Naive thymus-derived CD8-positive, alpha-beta T cell (primary cell): ENCODE data around the gene ADORA2A. TPM values are rescaled to one million over a fixed set of nuclear protein-coding genes. Genes with fewer than 3 reads are reported as not detected.

Source experiments
- ATAC-seq, 2 donors: fragments of 150-1000 bp; cut with Tn5 transposase in 1 of 2; sonication (Bioruptor Pico), chemical (Tn5 transposase) in 1 of 2; 1 replicate in 1 of 2; 2 replicates in 1 of 2; pipeline ENCODE4 v1.10.0; 2021; ENCODE audit warnings: mild to moderate bottlenecking in 2 of 2, moderate library complexity in 2 of 2
- POLR2A ChIA-PET: fragments of 350-600 bp; sonication (Branson Sonifier 250); formaldehyde crosslinking; loops from one replicate; lab custom pipeline; 2021; ENCODE audit warnings: antibody characterized with exemption; lab: Charles Lee
- DNase-seq, 10 donors: peaks; one replicate each; pipeline versions ENCODE4 v3.0.0 to v3.0.0-alpha.2; 2020 to 2022
- H3K27ac Mint-ChIP-seq, 10 donors: one replicate each; pipeline ENCODE4 v1.8.0; 2020 to 2022; ENCODE audit warnings: mild to moderate bottlenecking in 10 of 10, mixed read lengths in 10 of 10, moderate library complexity in 4 of 10, inconsistent platforms in 1 of 10
- H3K27me3 Mint-ChIP-seq, 5 donors: one replicate each; pipeline ENCODE4 v1.8.0; 2021 to 2022; ENCODE audit warnings: mixed read lengths in 5 of 5
- H3K36me3 Mint-ChIP-seq, 3 donors: one replicate each; pipeline ENCODE4 v1.8.0; 2020 to 2022; ENCODE audit warnings: mixed read lengths in 3 of 3, mild to moderate bottlenecking in 2 of 3, inconsistent platforms in 1 of 3
- H3K4me1 Mint-ChIP-seq, 4 donors: one replicate each; pipeline ENCODE4 v1.8.0; 2021 to 2022; ENCODE audit warnings: mixed read lengths in 4 of 4
- H3K4me3 Mint-ChIP-seq, 10 donors: one replicate each; pipeline ENCODE4 v1.8.0; 2020 to 2022; ENCODE audit warnings: mild to moderate bottlenecking in 10 of 10, mixed read lengths in 10 of 10, moderate library complexity in 6 of 10, inconsistent platforms in 1 of 10
- H3K9me3 Mint-ChIP-seq, 9 donors: one replicate each; pipeline ENCODE4 v1.8.0; 2020 to 2022; ENCODE audit warnings: mixed read lengths in 9 of 9, mild to moderate bottlenecking in 3 of 9, inconsistent platforms in 1 of 9, moderate library complexity in 1 of 9
- polyA plus RNA-seq, 3 donors: library from polyadenylated mRNA; unstranded; fragments of 300-500 nt; fragmentation: Illumina TruSeq; gene quantifications; one replicate each; pipeline ENCODE4 v1.2.3, GENCODE V29; 2021
- total RNA-seq, 8 experiments: library from RNA in 2 of 8; stranded (reverse) in 2 of 8; gene quantifications; one replicate each; pipeline ENCODE4 v1.2.3 and lab custom pipeline; 2021 to 2026

The ADORA2A gene
- total and polyA plus RNA-seq, 5 experiments from 2014 or later = 29.2 to 105 (median 58.7) TPM

GRCh38 chr22:24393012-24393559 lies 34.3 kb upstream of the ADORA2A start:
- peaks cover 0 to 58% (median 6%) of the 10 kb centered on the region in 3 donors for H3K36me3 Mint-ChIP-seq
- no peak overlapping the region for H3K4me3 Mint-ChIP-seq
- peak overlapping the region in 2 of 10 donors; percentile 9 to 13 for H3K27ac Mint-ChIP-seq
- H3K4me1 Mint-ChIP-seq = peaks cover 6 to 18% (median 10%) of the 10 kb centered on the region in 4 donors
- no peak for DNase-seq
- no peak for ATAC-seq
- no peaks in the 10 kb centered on the region for H3K27me3 Mint-ChIP-seq
- no peaks in the 10 kb centered on the region for H3K9me3 Mint-ChIP-seq
- POLR2A ChIA-PET = interaction anchor here (1.1 kb wide), 1 partner anchor 10 kb away, joined by 3 read pairs; no protein-coding TSS in a partner anchor

- ATAC-seq = no peak
- Mint-ChIP-seq H3K36me3 (peaks cover 0 to 62% (median 6%) of the 10 kb centered on the region in 3 donors), H3K27ac (peak overlapping the region in 2 of 10 donors; percentile 19 to 35), H3K27me3 (no peaks in the 10 kb centered on the region), H3K4me1 (peaks cover 6 to 18% (median 11%) of the 10 kb centered on the region in 4 donors), H3K9me3 (no peaks in the 10 kb centered on the region), H3K4me3 (no peak overlapping the region)
- DNase-seq = no peak
- POLR2A ChIA-PET = interaction anchor here (1.1 kb wide), 1 partner anchor 9 kb away, joined by 3 read pairs; no protein-coding TSS in a partner anchor
Observed at GRCh38 chr22:24393848-24394247, 33.6 kb upstream of the ADORA2A start.

GRCh38 chr22:24394254-24394653 lies 33.1 kb upstream of the ADORA2A start:
- H3K36me3 Mint-ChIP-seq = peaks cover 0 to 63% (median 6%) of the 10 kb centered on the region in 3 donors
- POLR2A ChIA-PET = interaction anchor here (0.6 to 1.1 kb wide), 2 partner anchors 9 to 718 kb away, joined by 3 read pairs; no protein-coding TSS in a partner anchor
- H3K9me3 Mint-ChIP-seq = no peaks in the 10 kb centered on the region
- H3K27me3 Mint-ChIP-seq = no peaks in the 10 kb centered on the region
- DNase-seq (no peak), ATAC-seq (no peak)
- peak overlapping the region in 1 of 10 donors; percentile 19 for H3K27ac Mint-ChIP-seq
- no peak overlapping the region for H3K4me3 Mint-ChIP-seq
- H3K4me1 Mint-ChIP-seq = peaks cover 6 to 18% (median 11%) of the 10 kb centered on the region in 4 donors

- Mint-ChIP-seq H3K4me1 (peaks cover 0 to 24% (median 2%) of the 10 kb centered on the region in 4 donors), H3K27ac (peak overlapping the region in 5 of 10 donors; percentile 31 to 68 (median 38)), H3K4me3 (no peak overlapping the region), H3K9me3 (no peaks in the 10 kb centered on the region), H3K27me3 (no peaks in the 10 kb centered on the region), H3K36me3 (peaks cover 0 to 71% (median 9%) of the 10 kb centered on the region in 3 donors)
- DNase-seq (no peak), ATAC-seq (no peak)
- POLR2A ChIA-PET = interaction anchor here (0.5 kb wide), 1 partner anchor 59 kb away, joined by 4 read pairs; no protein-coding TSS in a partner anchor
Observed at GRCh38 chr22:24398409-24398808, 29.0 kb upstream of the ADORA2A start.

- peak overlapping the region in 2 of 10 donors; percentile 60 to 71 for H3K27ac Mint-ChIP-seq
- no peaks in the 10 kb centered on the region for H3K27me3 Mint-ChIP-seq
- no peak for ATAC-seq
- POLR2A ChIA-PET = no interaction called here
- no peak for DNase-seq
- H3K4me3 Mint-ChIP-seq = peak overlapping the region in 1 of 10 donors; percentile 65
- H3K36me3 Mint-ChIP-seq = peaks cover 0 to 81% (median 10%) of the 10 kb centered on the region in 3 donors
- H3K4me1 Mint-ChIP-seq = peaks cover 5 to 24% (median 10%) of the 10 kb centered on the region in 4 donors
- no peaks in the 10 kb centered on the region for H3K9me3 Mint-ChIP-seq
Observed at GRCh38 chr22:24400034-24400725, 27.2 kb upstream of the ADORA2A start.

- Mint-ChIP-seq H3K27me3 (no peaks in the 10 kb centered on the region), H3K4me3 (peak overlapping the region in 3 of 10 donors; percentile 23 to 65 (median 37)), H3K9me3 (no peaks in the 10 kb centered on the region), H3K4me1 (peaks cover 6 to 28% (median 14%) of the 10 kb centered on the region in 4 donors), H3K27ac (peak overlapping the region in 5 of 10 donors; percentile 1 to 71 (median 35)), H3K36me3 (peaks cover 0 to 76% (median 8%) of the 10 kb centered on the region in 3 donors)
- ATAC-seq (no peak), DNase-seq (no peak)
- POLR2A ChIA-PET = no interaction called here
Observed at GRCh38 chr22:24400726-24401596, 26.4 kb upstream of the ADORA2A start.

GRCh38 chr22:24401931-24402367 lies 25.4 kb upstream of the ADORA2A start:
- POLR2A ChIA-PET = no interaction called here
- DNase-seq (no peak), ATAC-seq (no peak)
- H3K36me3 Mint-ChIP-seq = peaks cover 0 to 66% (median 5%) of the 10 kb centered on the region in 3 donors
- peaks cover 12 to 36% (median 24%) of the 10 kb centered on the region in 4 donors for H3K4me1 Mint-ChIP-seq
- no peaks in the 10 kb centered on the region for H3K27me3 Mint-ChIP-seq
- peak overlapping the region in 1 of 10 donors; percentile 7 for H3K27ac Mint-ChIP-seq
- no peaks in the 10 kb centered on the region for H3K9me3 Mint-ChIP-seq
- no peak overlapping the region for H3K4me3 Mint-ChIP-seq

- DNase-seq (no peak), ATAC-seq (no peak)
- POLR2A ChIA-PET = interaction anchor here (1.6 kb wide), 1 partner anchor 9 kb away, joined by 3 read pairs; no protein-coding TSS in a partner anchor
- Mint-ChIP-seq H3K27me3 (no peaks in the 10 kb centered on the region), H3K4me1 (peaks cover 19 to 43% (median 31%) of the 10 kb centered on the region in 4 donors), H3K4me3 (peak overlapping the region in 1 of 10 donors; percentile 9), H3K27ac (peak overlapping the region in 3 of 10 donors; percentile 24 to 67 (median 59)), H3K36me3 (peaks cover 0 to 61% (median 5%) of the 10 kb centered on the region in 3 donors), H3K9me3 (no peaks in the 10 kb centered on the region)
Observed at GRCh38 chr22:24402460-24403192, 24.8 kb upstream of the ADORA2A start.

- Mint-ChIP-seq H3K27ac (peak overlapping the region in 3 of 10 donors; percentile 38 to 80 (median 59)), H3K27me3 (no peaks in the 10 kb centered on the region), H3K9me3 (no peaks in the 10 kb centered on the region), H3K36me3 (peaks cover 0 to 55% (median 5%) of the 10 kb centered on the region in 3 donors), H3K4me3 (no peak overlapping the region), H3K4me1 (peaks cover 25 to 50% (median 38%) of the 10 kb centered on the region in 4 donors)
- DNase-seq = no peak
- no peak for ATAC-seq
- POLR2A ChIA-PET = interaction anchor here (1.6 kb wide), 1 partner anchor 9 kb away, joined by 3 read pairs; no protein-coding TSS in a partner anchor
Observed at GRCh38 chr22:24403346-24403745, 24.1 kb upstream of the ADORA2A start.

- Mint-ChIP-seq H3K27me3 (no peaks in the 10 kb centered on the region), H3K4me1 (peaks cover 26 to 62% (median 48%) of the 10 kb centered on the region in 4 donors), H3K27ac (peak overlapping the region in 3 of 10 donors; percentile 11 to 47 (median 22)), H3K4me3 (no peak overlapping the region), H3K9me3 (no peaks in the 10 kb centered on the region), H3K36me3 (peaks cover 0 to 48% (median 5%) of the 10 kb centered on the region in 3 donors)
- POLR2A ChIA-PET = no interaction called here
- no peak for ATAC-seq
- DNase-seq = no peak
Observed at GRCh38 chr22:24404561-24405275, 22.7 kb upstream of the ADORA2A start.
